SK-N-SH (cell line): ENCODE results near the gene MET. TPM values are rescaled to one million over a fixed set of nuclear protein-coding genes. Genes with fewer than 3 reads are reported as not detected.

Experiments
- CTCF ChIA-PET: fragments of 300-600, 350-600 bp; formaldehyde crosslinking; extraction: SDS; loops from one replicate; lab custom pipeline; 2021; lab: Yijun Ruan, JAX
- POLR2A ChIA-PET: fragments of 350-600 bp; sonication (Branson Sonifier 250); formaldehyde crosslinking; extraction: SDS; loops from one replicate; lab custom pipeline; 2020; ENCODE audit warnings: antibody characterized with exemption, inconsistent platforms; lab: Yijun Ruan, JAX
- DNase-seq: peaks from one replicate; pipeline ENCODE4 v3.0.0; 2012
- H2AFZ ChIP-seq: fragments of 200-600 bp; sonication (generic); 2 replicates; pipeline ENCODE4 v1.8.1; 2016; ENCODE audit warnings: antibody characterized with exemption, mild to moderate bottlenecking, low read depth
- H3F3A ChIP-seq: fragments of 200-600 bp; sonication (generic); replicated peaks from 2 replicates; pipeline ENCODE3; 2016; ENCODE audit warnings: antibody characterized with exemption, mild to moderate bottlenecking; ENCODE audit not compliant: insufficient read depth
- H3K27ac ChIP-seq, 2 experiments: fragments of 200-500 bp in 1 of 2; fragments of 200-600 bp in 1 of 2; sonication (Bioruptor generic) in 1 of 2; sonication (generic), shearing (Covaris generic) in 1 of 2; 2 replicates each; pipeline versions ENCODE4 v1.5.1 to v1.6.1; 2014 to 2016; ENCODE audit warnings: low read depth in 2 of 2, inconsistent platforms in 1 of 2, low read length in 1 of 2, mild to moderate bottlenecking in 1 of 2, mixed read lengths in 1 of 2
- H3K27me3 ChIP-seq: fragments of 200-600 bp; sonication (generic), shearing (Covaris generic); 2 replicates; pipeline ENCODE4 v1.6.1; 2016; ENCODE audit warnings: mixed run types; ENCODE audit not compliant: insufficient read depth
- H3K36me3 ChIP-seq, 2 experiments: fragments of 200-500 bp in 1 of 2; fragments of 200-600 bp in 1 of 2; sonication (Bioruptor generic) in 1 of 2; sonication (generic) in 1 of 2; replicated peaks in 1 of 2; 2 replicates each; pipeline versions ENCODE3 to v1.5.1; 2014 to 2016; ENCODE audit warnings: low read length in 1 of 2, mild to moderate bottlenecking in 1 of 2; ENCODE audit not compliant: insufficient read depth in 2 of 2, control insufficient read depth in 1 of 2
- H3K4me1 ChIP-seq, 2 experiments: fragments of 200-500 bp in 1 of 2; fragments of 200-600 bp in 1 of 2; sonication (Bioruptor generic) in 1 of 2; sonication (generic), shearing (Covaris generic) in 1 of 2; 2 replicates each; pipeline versions ENCODE4 v1.5.1 to v1.6.1; 2014 to 2016; ENCODE audit warnings: low read depth in 1 of 2, low read length in 1 of 2, mixed run types in 1 of 2; ENCODE audit not compliant: insufficient read depth in 2 of 2, control insufficient read depth in 1 of 2
- H3K4me2 ChIP-seq: fragments of 200-600 bp; sonication (generic), shearing (Covaris generic); 2 replicates; pipeline ENCODE4 v1.6.1; 2017; ENCODE audit warnings: mixed run types
- H3K4me3 ChIP-seq, 2 experiments: fragments of 200-500 bp in 1 of 2; fragments of 200-600 bp in 1 of 2; sonication (Bioruptor generic) in 1 of 2; sonication (generic), shearing (Covaris generic) in 1 of 2; 2 replicates each; pipeline versions ENCODE4 v1.5.1 to v1.8.1; 2014 to 2016; ENCODE audit warnings: low read depth in 2 of 2, inconsistent platforms in 1 of 2, low read length in 1 of 2, mild to moderate bottlenecking in 1 of 2, mixed read lengths in 1 of 2, moderate library complexity in 1 of 2
- H3K79me2 ChIP-seq: fragments of 200-600 bp; sonication (generic); 2 replicates; pipeline ENCODE4 v1.8.1; 2017; ENCODE audit warnings: mild to moderate bottlenecking; ENCODE audit not compliant: insufficient read depth
- H3K9ac ChIP-seq: fragments of 200-600 bp; sonication (generic); 2 replicates; pipeline ENCODE4 v1.6.1; 2017; ENCODE audit warnings: mixed run types
- H3K9me2 ChIP-seq: fragments of 200-600 bp; sonication (generic); 2 replicates; pipeline ENCODE4 v1.6.1; 2017; ENCODE audit warnings: mixed run types
- H3K9me3 ChIP-seq: fragments of 200-600 bp; sonication (generic); 2 replicates; pipeline ENCODE4 v1.6.1; 2017; ENCODE audit warnings: mixed run types, mild to moderate bottlenecking, moderate library complexity
- H4K20me1 ChIP-seq: fragments of 200-600 bp; sonication (generic); 2 replicates; pipeline ENCODE4 v1.6.1; 2017; ENCODE audit warnings: mild to moderate bottlenecking, mixed run types; ENCODE audit not compliant: insufficient read depth
- CTCF ChIP-seq: fragments of 200-600 bp; sonication (generic); IDR thresholded peaks from 2 replicates; pipeline ENCODE4 v1.6.1; 2017; ENCODE audit warnings: antibody characterized with exemption, mild to moderate bottlenecking, moderate library complexity
- ELF1 ChIP-seq: IDR thresholded peaks from 2 replicates; pipeline ENCODE4 v1.4.0; 2012
- FOXJ3 ChIP-seq: sonication (generic); formaldehyde crosslinking; IDR thresholded peaks from 2 replicates; pipeline ENCODE4 v1.5.1; 2020; ENCODE audit warnings: mild to moderate bottlenecking, missing genetic modification reagents
- REST ChIP-seq: IDR thresholded peaks from 2 replicates; pipeline ENCODE4 v1.6.1; 2012; ENCODE audit warnings: mild to moderate bottlenecking, low read depth, low read length, moderate library complexity
- RXRA ChIP-seq: IDR thresholded peaks from 2 replicates; pipeline ENCODE4 v1.4.0; 2012; ENCODE audit warnings: low read depth, mild to moderate bottlenecking, borderline replicate concordance
- SMC3 ChIP-seq: IDR thresholded peaks from 2 replicates; pipeline ENCODE4 v1.6.1; 2012; ENCODE audit warnings: low read depth, low read length, improper control_type of control experiment
- USF2 ChIP-seq: fragments of 150-350 bp; IDR thresholded peaks from 2 replicates; pipeline ENCODE4 v1.6.1; 2017; ENCODE audit warnings: antibody characterized with exemption, low read length, low read depth, borderline replicate concordance
- WGBS: methylation state at CpG from one replicate; pipeline ENCODE4 v1.1.6; 2017; ENCODE audit warnings: low lambda C conversion rate; 5-methylcytosine and 5-hydroxymethylcytosine counted together
- polyA plus RNA-seq, 3 experiments: library from polyadenylated mRNA; depleted of rRNA; stranded (reverse); fragments of >200 nt; gene quantifications; 2 replicates each; pipeline ENCODE4 v1.2.3, GENCODE V29; 2012
- TF ChIP-seq, protein P1 (sequence below): fragments of 150-350 bp; IDR thresholded peaks from 2 replicates; pipeline ENCODE4 v1.6.1; 2016; ENCODE audit warnings: mild to moderate bottlenecking, low read depth, low read length

MET gene
- polyA plus RNA-seq, 1 of the 3 experiments (the other 2 are of a cell fraction) = 38.7 TPM

DNA sequence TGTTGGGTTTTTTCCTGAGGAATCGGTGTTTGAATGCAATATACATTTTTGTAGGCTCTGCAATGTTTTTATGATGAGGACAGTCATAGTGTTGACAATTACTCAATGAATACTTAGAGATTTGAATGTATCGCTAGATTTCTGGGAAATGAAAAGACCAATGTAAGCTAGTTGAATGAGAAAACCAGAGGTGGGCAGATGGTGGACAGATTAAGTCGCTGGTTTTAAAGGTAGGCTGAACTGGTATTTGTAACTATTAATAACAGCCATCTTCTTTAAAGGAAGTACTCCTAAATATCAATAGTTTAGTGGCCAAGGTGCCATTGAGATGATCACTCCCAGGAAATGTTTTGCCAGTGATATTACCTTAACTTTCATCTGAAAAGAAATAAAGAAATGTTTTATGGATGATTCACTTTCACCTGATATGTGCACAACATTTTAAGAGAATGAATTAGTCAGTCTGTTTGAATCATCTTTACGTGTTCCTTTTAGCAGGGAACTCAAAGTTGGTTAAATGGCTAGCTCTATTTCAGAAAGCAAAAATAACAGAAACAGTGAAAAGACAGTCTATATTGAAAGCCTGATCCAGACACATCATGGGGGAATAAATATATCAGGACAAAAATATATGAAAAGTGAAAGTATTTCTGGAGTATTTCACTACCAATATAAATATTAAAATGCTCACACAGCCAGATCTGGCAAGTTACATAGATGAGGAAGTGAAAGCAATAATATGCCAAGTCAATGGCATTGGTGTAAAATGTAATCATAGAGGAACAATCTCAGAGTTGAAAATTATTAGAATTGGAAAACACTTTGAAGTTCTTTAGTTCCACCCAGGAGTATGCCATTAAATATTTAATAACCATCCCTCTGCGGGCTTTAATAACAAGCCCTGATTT lies 20.7 kb downstream of the MET start (continued):
- TF ChIP-seq REST (no peak), ELF1 (0 out of 2 replicates have a peak, but pooled peaks have one; percentile 4), FOXJ3 (CRISPR knock-in tag) (no peak), USF2 (no peak), CTCF (no peak), RXRA (no peak; the same call in 1 of the 2 replicates)
- TF ChIP-seq, all 33 proteins: peak for 8

DNA sequence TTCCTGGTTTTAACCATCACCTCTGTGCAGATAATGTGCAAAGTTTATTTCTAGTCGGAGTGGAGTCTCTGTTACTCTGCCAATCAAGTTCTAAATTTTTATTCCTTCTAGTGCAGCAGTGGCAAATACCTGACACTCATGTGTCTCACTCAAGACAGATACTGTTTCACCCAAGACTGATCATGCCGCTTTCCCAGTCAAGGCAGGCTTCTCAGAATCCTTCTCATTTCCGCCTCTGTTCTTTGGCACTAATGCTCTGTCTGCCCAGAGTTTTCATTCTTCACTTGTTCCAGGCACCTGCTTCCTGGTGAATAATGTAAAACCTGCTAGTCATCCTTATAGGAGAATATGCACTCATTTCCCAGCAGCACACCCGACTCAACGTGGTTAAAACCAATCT lies 24.7 kb downstream of the MET start:
- no peaks in the 10 kb centered on the region for H3K9me2 ChIP-seq
- H3K27me3 ChIP-seq = peaks cover 8% of the 10 kb centered on the region; the same call in 1 of the 2 replicates
- POLR2A ChIA-PET = no interaction called here
- no peak overlapping the region for H3K27ac ChIP-seq
- H3K4me1 ChIP-seq = peaks cover 0 to 8% of the 10 kb centered on the region in 2 experiments; a peak in 3 of 4 replicates
- TF ChIP-seq, protein P1, sequence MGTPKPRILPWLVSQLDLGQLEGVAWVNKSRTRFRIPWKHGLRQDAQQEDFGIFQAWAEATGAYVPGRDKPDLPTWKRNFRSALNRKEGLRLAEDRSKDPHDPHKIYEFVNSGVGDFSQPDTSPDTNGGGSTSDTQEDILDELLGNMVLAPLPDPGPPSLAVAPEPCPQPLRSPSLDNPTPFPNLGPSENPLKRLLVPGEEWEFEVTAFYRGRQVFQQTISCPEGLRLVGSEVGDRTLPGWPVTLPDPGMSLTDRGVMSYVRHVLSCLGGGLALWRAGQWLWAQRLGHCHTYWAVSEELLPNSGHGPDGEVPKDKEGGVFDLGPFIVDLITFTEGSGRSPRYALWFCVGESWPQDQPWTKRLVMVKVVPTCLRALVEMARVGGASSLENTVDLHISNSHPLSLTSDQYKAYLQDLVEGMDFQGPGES = no peak
- no peak for TF ChIP-seq SMC3
- CTCF ChIA-PET = no interaction called here
- H3K79me2 ChIP-seq = peaks cover 17% of the 10 kb centered on the region
- H3K9ac ChIP-seq = no peak overlapping the region
- H3F3A ChIP-seq = peaks cover 21% of the 10 kb centered on the region
- WGBS = 21% methylated on average over 5 of the region's 5 CpGs
- DNase-seq = no peak
- H3K4me2 ChIP-seq = no peak overlapping the region
- H2AFZ ChIP-seq = no peak overlapping the region
- no peaks in the 10 kb centered on the region for H3K9me3 ChIP-seq
- H3K36me3 ChIP-seq = peaks cover 17 to 26% of the 10 kb centered on the region in 2 experiments
- no peaks in the 10 kb centered on the region for H4K20me1 ChIP-seq
- H3K4me3 ChIP-seq = no peak overlapping the region
